Tibial nerve (tissue), 4 donors: ENCODE data around the gene DUS3L. TPM values are rescaled to one million over a fixed set of nuclear protein-coding genes. Genes with fewer than 3 reads are reported as not detected.
A peak's percentile ranks its signal among the peaks of the same experiment; 100 is the strongest.

Source experiments
- DNase-seq, 2 donors: peaks; one replicate each; pipeline ENCODE4 v3.0.0-alpha.2; 2019; ENCODE audit warnings: low spot score in 2 of 2
- H3K27ac ChIP-seq, 4 donors: fragments of 200-600 bp; sonication (generic) in 3 of 4; one replicate each; pipeline ENCODE4 v1.5.1; 2017 to 2019; ENCODE audit warnings: mild to moderate bottlenecking in 1 of 4
- H3K27me3 ChIP-seq, 2 donors: fragments of 200-600 bp; sonication (generic) in 1 of 2; one replicate each; pipeline versions ENCODE4 v1.5.1 to v1.6.0; 2017 to 2019
- H3K36me3 ChIP-seq, 3 donors: fragments of 200-600 bp; sonication (generic); one replicate each; pipeline ENCODE4 v1.5.1; 2018 to 2019
- H3K4me1 ChIP-seq, 4 donors: fragments of 200-600 bp; sonication (generic) in 3 of 4; one replicate each; pipeline ENCODE4 v1.5.1; 2017 to 2019
- H3K4me3 ChIP-seq, 4 donors: fragments of 200-600 bp; sonication (generic) in 3 of 4; one replicate each; pipeline ENCODE4 v1.5.1; 2017 to 2019; ENCODE audit warnings: mild to moderate bottlenecking in 1 of 4, moderate library complexity in 1 of 4
- H3K9me3 ChIP-seq, 4 donors: fragments of 200-600 bp; sonication (generic) in 3 of 4; one replicate each; pipeline ENCODE4 v1.5.1; 2017 to 2019
- CTCF ChIP-seq, 5 experiments: fragments of 200-600 bp in 3 of 5; fragments of 450-650 bp in 2 of 5; sonication (generic) in 3 of 5; IDR thresholded peaks; one replicate each; pipeline ENCODE4 v1.5.1; 2016 to 2019; ENCODE audit warnings: antibody characterized with exemption in 5 of 5, mild to moderate bottlenecking in 3 of 5, moderate library complexity in 2 of 5
- EP300 ChIP-seq, 2 donors: sonication (generic); formaldehyde crosslinking; IDR thresholded peaks; one replicate each; pipeline ENCODE4 v1.6.1; 2017; ENCODE audit warnings: antibody characterized with exemption in 2 of 2, mild to moderate bottlenecking in 1 of 2
- POLR2A ChIP-seq, 2 donors: fragments of 450-650 bp; IDR thresholded peaks; one replicate each; pipeline ENCODE4 v1.6.1; 2017; ENCODE audit warnings: antibody characterized with exemption in 2 of 2, mild to moderate bottlenecking in 2 of 2, moderate library complexity in 2 of 2
- WGBS, 2 donors: methylation state at CpG; one replicate each; pipeline ENCODE4 v1.1.5; 2018; 5-methylcytosine and 5-hydroxymethylcytosine counted together
- total RNA-seq, 4 donors: library from RNA; depleted of rRNA; stranded (reverse); fragments of >200 nt; gene quantifications; one replicate each; pipeline ENCODE4 v1.1.0, GENCODE V29; 2016

Gene DUS3L
- total RNA-seq, 4 donors from 2014 or later, result 33.2 to 75.9 (median 54.2) TPM

- 31 to 55% methylated on average over 17 to 26 of the region's 34 CpGs for WGBS, 2 donors
- peaks cover 0 to 63% of the 10 kb centered on the region in 2 donors for H3K27me3 ChIP-seq
- H3K4me3 ChIP-seq, result no peak overlapping the region
- H3K9me3 ChIP-seq, result no peaks in the 10 kb centered on the region
- H3K27ac ChIP-seq, result no peak overlapping the region
- no peaks in the 10 kb centered on the region for H3K36me3 ChIP-seq
- TF ChIP-seq EP300 (IDR thresholded peaks at IDR 0.05) (no peak), POLR2A (IDR thresholded peaks at IDR 0.05) (no peak), CTCF (IDR thresholded peaks at IDR 0.05) (no peak)
- H3K4me1 ChIP-seq, result peaks cover 0 to 19% (median 8%) of the 10 kb centered on the region in 4 donors
- no peak for DNase-seq
Measured at GRCh38 chr19:5829567-5830310, 38.8 kb upstream of the DUS3L start.

- peaks cover 0 to 19% (median 8%) of the 10 kb centered on the region in 4 donors for H3K4me1 ChIP-seq
- H3K27me3 ChIP-seq, result peaks cover 0 to 58% of the 10 kb centered on the region in 2 donors
- WGBS, 2 donors, result 7% methylated on average over 28 to 36 of the region's 47 CpGs
- peak overlapping the region in 3 of 4 donors; percentile 42 to 57 (median 54) for H3K27ac ChIP-seq
- no peak for TF ChIP-seq POLR2A (IDR thresholded peaks at IDR 0.05)
- TF ChIP-seq CTCF (IDR thresholded peaks at IDR 0.05), result no peak
- no peak for TF ChIP-seq EP300 (IDR thresholded peaks at IDR 0.05)
- no peaks in the 10 kb centered on the region for H3K9me3 ChIP-seq
- H3K36me3 ChIP-seq, result no peaks in the 10 kb centered on the region
- no peak for DNase-seq
- H3K4me3 ChIP-seq, result peak overlapping the region; percentile 24 to 54 (median 34)
Measured at GRCh38 chr19:5828661-5829566, 38.0 kb upstream of the DUS3L start.

- peak; percentile 46 to 70 for DNase-seq
- peak overlapping the region in 3 of 4 donors; percentile 42 to 57 (median 54) for H3K27ac ChIP-seq
- H3K27me3 ChIP-seq, result peaks cover 0 to 56% of the 10 kb centered on the region in 2 donors
- H3K4me3 ChIP-seq, result peak overlapping the region; percentile 24 to 54 (median 34)
- 1% methylated on average over 49 to 52 of the region's 91 CpGs for WGBS, 2 donors
- peaks cover 0 to 19% (median 8%) of the 10 kb centered on the region in 4 donors for H3K4me1 ChIP-seq
- no peaks in the 10 kb centered on the region for H3K36me3 ChIP-seq
- no peak for TF ChIP-seq CTCF (IDR thresholded peaks at IDR 0.05)
- peak; percentile 33 to 50 for TF ChIP-seq POLR2A (IDR thresholded peaks at IDR 0.05)
- peak in 1 of 2 donors; percentile 56 for TF ChIP-seq EP300 (IDR thresholded peaks at IDR 0.05)
- no peaks in the 10 kb centered on the region for H3K9me3 ChIP-seq
Measured at GRCh38 chr19:5827891-5828660, 37.1 kb upstream of the DUS3L start.

- Histone ChIP-seq H3K9me3 (no peaks in the 10 kb centered on the region), H3K27ac (peak overlapping the region in 1 of 4 donors; percentile 57), H3K27me3 (peaks cover 0 to 53% of the 10 kb centered on the region in 2 donors), H3K4me3 (peak overlapping the region in 2 of 4 donors; percentile 18 to 54), H3K4me1 (peaks cover 0 to 19% (median 8%) of the 10 kb centered on the region in 4 donors), H3K36me3 (no peaks in the 10 kb centered on the region)
- 19 to 34% methylated on average over 11 to 30 of the region's 37 CpGs for WGBS, 2 donors
- DNase-seq, result no peak
- TF ChIP-seq CTCF (IDR thresholded peaks at IDR 0.05) (no peak), POLR2A (IDR thresholded peaks at IDR 0.05) (no peak), EP300 (IDR thresholded peaks at IDR 0.05) (no peak)
Measured at GRCh38 chr19:5827342-5827890, 36.5 kb upstream of the DUS3L start.
